Measurements from ENCODE around the gene PNLIPRP3. TPM values are rescaled to one million over a fixed set of nuclear protein-coding genes. Genes with fewer than 3 reads are reported as not detected.
A peak's percentile ranks its signal among the peaks of the same experiment; 100 is the strongest.

PNLIPRP3 gene
- total and polyA plus RNA-seq, 4 experiments from 2014 or later: not detected

GRCh38 chr10:116510565-116510964 lies 82.9 kb downstream of the PNLIPRP3 start:
- Histone ChIP-seq H3K36me3 (ENCODE audit: insufficient read depth, low read length) (no peaks in the 10 kb centered on the region), H3K4me1 (ENCODE audit: insufficient read depth, low read length) (no peaks in the 10 kb centered on the region), H3K9me3 (ENCODE audit: control insufficient read depth in 1 of 2, low read length in 2 of 2) (no peaks in the 10 kb centered on the region), H3K27ac (ENCODE audit: low read depth, low read length) (no peak overlapping the region), H3K4me3 (ENCODE audit: low read length in 2 of 2) (no peak overlapping the region), H3K27me3 (ENCODE audit: insufficient read depth, low read length) (no peaks in the 10 kb centered on the region)
- intact Hi-C loops (cut with micrococcal nuclease): no loop called here
- ChIA-PET POLR2A (ENCODE audit: partially characterized antibody) (no interaction called here), CTCF (ENCODE audit: partially characterized antibody) (no interaction called here)
- H3K27ac Mint-ChIP-seq: no peak overlapping the region
- peaks cover 0 to 2% of the 10 kb centered on the region in 2 donors for H3K27me3 Mint-ChIP-seq
- no peak for DNase-seq
- H3K9me3 Mint-ChIP-seq: peaks cover 0 to 5% (median 0%) of the 10 kb centered on the region in 8 donors
- no peak overlapping the region for H3K4me3 Mint-ChIP-seq
- H3K4me1 Mint-ChIP-seq: no peaks in the 10 kb centered on the region
- H3K36me3 Mint-ChIP-seq: no peaks in the 10 kb centered on the region

GRCh38 chr10:116511365-116511764 lies 83.7 kb downstream of the PNLIPRP3 start:
- H3K27me3 Mint-ChIP-seq: peaks cover 0 to 2% of the 10 kb centered on the region in 2 donors
- Histone ChIP-seq H3K4me3 (ENCODE audit: low read length in 2 of 2) (no peak overlapping the region), H3K27ac (ENCODE audit: low read depth, low read length) (no peak overlapping the region), H3K4me1 (ENCODE audit: insufficient read depth, low read length) (no peaks in the 10 kb centered on the region), H3K27me3 (ENCODE audit: insufficient read depth, low read length) (no peaks in the 10 kb centered on the region), H3K9me3 (ENCODE audit: control insufficient read depth in 1 of 2, low read length in 2 of 2) (no peaks in the 10 kb centered on the region), H3K36me3 (ENCODE audit: insufficient read depth, low read length) (no peaks in the 10 kb centered on the region)
- no peaks in the 10 kb centered on the region for H3K36me3 Mint-ChIP-seq
- no peak overlapping the region for H3K4me3 Mint-ChIP-seq
- no peak for DNase-seq
- H3K27ac Mint-ChIP-seq: no peak overlapping the region
- H3K4me1 Mint-ChIP-seq: no peaks in the 10 kb centered on the region
- intact Hi-C loops (cut with micrococcal nuclease): no loop called here
- CTCF ChIA-PET (ENCODE audit: partially characterized antibody): no interaction called here
- POLR2A ChIA-PET (ENCODE audit: partially characterized antibody): no interaction called here
- peaks cover 0 to 5% (median 0%) of the 10 kb centered on the region in 8 donors for H3K9me3 Mint-ChIP-seq

- H3K36me3 ChIP-seq (ENCODE audit: insufficient read depth, low read length): no peaks in the 10 kb centered on the region
- H3K27ac Mint-ChIP-seq: no peak overlapping the region
- intact Hi-C loops (cut with micrococcal nuclease): no loop called here
- H3K27ac ChIP-seq (ENCODE audit: low read depth, low read length): no peak overlapping the region
- no peak overlapping the region for H3K4me3 ChIP-seq (ENCODE audit: low read length in 2 of 2)
- H3K4me3 Mint-ChIP-seq: no peak overlapping the region
- no peaks in the 10 kb centered on the region for H3K4me1 Mint-ChIP-seq
- H3K36me3 Mint-ChIP-seq: no peaks in the 10 kb centered on the region
- no peaks in the 10 kb centered on the region for H3K27me3 ChIP-seq (ENCODE audit: insufficient read depth, low read length)
- H3K27me3 Mint-ChIP-seq: peaks cover 1 to 3% of the 10 kb centered on the region in 2 donors
- H3K4me1 ChIP-seq (ENCODE audit: insufficient read depth, low read length): no peaks in the 10 kb centered on the region
- DNase-seq: peak in 2 of 5 donors; percentile 3 to 5
- no peaks in the 10 kb centered on the region for H3K9me3 Mint-ChIP-seq
- H3K9me3 ChIP-seq (ENCODE audit: control insufficient read depth in 1 of 2, low read length in 2 of 2): no peaks in the 10 kb centered on the region
- CTCF ChIA-PET (ENCODE audit: partially characterized antibody): interaction anchor here (0.9 to 1.9 kb wide), 5 partner anchors 14 to 261 kb away, joined by 3 to 5 read pairs (median 3); no protein-coding TSS in a partner anchor
- POLR2A ChIA-PET (ENCODE audit: partially characterized antibody): no interaction called here
Observed at GRCh38 chr10:116521424-116522290, 94.0 kb downstream of the PNLIPRP3 start.

GRCh38 chr10:116522803-116523381 lies 95.2 kb downstream of the PNLIPRP3 start:
- Histone ChIP-seq H3K4me1 (ENCODE audit: insufficient read depth, low read length) (no peaks in the 10 kb centered on the region), H3K9me3 (ENCODE audit: control insufficient read depth in 1 of 2, low read length in 2 of 2) (no peaks in the 10 kb centered on the region), H3K4me3 (ENCODE audit: low read length in 2 of 2) (no peak overlapping the region), H3K27ac (ENCODE audit: low read depth, low read length) (no peak overlapping the region), H3K36me3 (ENCODE audit: insufficient read depth, low read length) (no peaks in the 10 kb centered on the region), H3K27me3 (ENCODE audit: insufficient read depth, low read length) (no peaks in the 10 kb centered on the region)
- Mint-ChIP-seq H3K9me3 (peaks cover 0 to 1% (median 0%) of the 10 kb centered on the region in 8 donors), H3K27ac (no peak overlapping the region), H3K4me1 (no peaks in the 10 kb centered on the region), H3K4me3 (no peak overlapping the region), H3K36me3 (no peaks in the 10 kb centered on the region), H3K27me3 (peaks cover 1 to 3% of the 10 kb centered on the region in 2 donors)
- DNase-seq: no peak
- ChIA-PET CTCF (ENCODE audit: partially characterized antibody) (interaction anchor here (0.9 to 1.9 kb wide), 3 partner anchors 22 to 262 kb away, joined by 3 to 5 read pairs (median 3); no protein-coding TSS in a partner anchor), POLR2A (ENCODE audit: partially characterized antibody) (no interaction called here)
- intact Hi-C loops (cut with micrococcal nuclease): no loop called here

GRCh38 chr10:116524736-116525135 lies 97.1 kb downstream of the PNLIPRP3 start:
- Histone ChIP-seq H3K4me1 (ENCODE audit: insufficient read depth, low read length) (no peaks in the 10 kb centered on the region), H3K27me3 (ENCODE audit: insufficient read depth, low read length) (no peaks in the 10 kb centered on the region), H3K4me3 (ENCODE audit: low read length in 2 of 2) (no peak overlapping the region), H3K36me3 (ENCODE audit: insufficient read depth, low read length) (no peaks in the 10 kb centered on the region), H3K27ac (ENCODE audit: low read depth, low read length) (no peak overlapping the region), H3K9me3 (ENCODE audit: control insufficient read depth in 1 of 2, low read length in 2 of 2) (no peaks in the 10 kb centered on the region)
- intact Hi-C loops (cut with micrococcal nuclease): no loop called here
- H3K36me3 Mint-ChIP-seq: no peaks in the 10 kb centered on the region
- POLR2A ChIA-PET (ENCODE audit: partially characterized antibody): no interaction called here
- no peaks in the 10 kb centered on the region for H3K4me1 Mint-ChIP-seq
- H3K27me3 Mint-ChIP-seq: peaks cover 1 to 5% of the 10 kb centered on the region in 2 donors
- DNase-seq: no peak
- peaks cover 0 to 1% (median 0%) of the 10 kb centered on the region in 8 donors for H3K9me3 Mint-ChIP-seq
- no peak overlapping the region for H3K4me3 Mint-ChIP-seq
- no peak overlapping the region for H3K27ac Mint-ChIP-seq
- CTCF ChIA-PET (ENCODE audit: partially characterized antibody): interaction anchor here (1.3 kb wide), 1 partner anchor 9 kb away, joined by 3 read pairs; no protein-coding TSS in a partner anchor

- Histone ChIP-seq H3K27ac (ENCODE audit: low read depth, low read length) (no peak overlapping the region), H3K4me1 (ENCODE audit: insufficient read depth, low read length) (no peaks in the 10 kb centered on the region), H3K9me3 (ENCODE audit: control insufficient read depth in 1 of 2, low read length in 2 of 2) (no peaks in the 10 kb centered on the region), H3K36me3 (ENCODE audit: insufficient read depth, low read length) (no peaks in the 10 kb centered on the region), H3K4me3 (ENCODE audit: low read length in 2 of 2) (no peak overlapping the region), H3K27me3 (ENCODE audit: insufficient read depth, low read length) (no peaks in the 10 kb centered on the region)
- Mint-ChIP-seq H3K4me1 (no peaks in the 10 kb centered on the region), H3K36me3 (no peaks in the 10 kb centered on the region), H3K27ac (no peak overlapping the region), H3K27me3 (peaks cover 1 to 7% of the 10 kb centered on the region in 2 donors), H3K4me3 (no peak overlapping the region), H3K9me3 (peaks cover 0 to 6% (median 0%) of the 10 kb centered on the region in 8 donors)
- intact Hi-C loops (cut with micrococcal nuclease): no loop called here
- CTCF ChIA-PET (ENCODE audit: partially characterized antibody): no interaction called here
- DNase-seq: no peak
- POLR2A ChIA-PET (ENCODE audit: partially characterized antibody): no interaction called here
Observed at GRCh38 chr10:116526219-116526618, 98.6 kb downstream of the PNLIPRP3 start.

Measured in CD4-positive, alpha-beta memory T cell (primary cell).